ENCODE data around the gene HTR3C. TPM values are rescaled to one million over a fixed set of nuclear protein-coding genes. Genes with fewer than 3 reads are reported as not detected.

Gene HTR3C
- not detected in 2 replicates for total RNA-seq

DNA sequence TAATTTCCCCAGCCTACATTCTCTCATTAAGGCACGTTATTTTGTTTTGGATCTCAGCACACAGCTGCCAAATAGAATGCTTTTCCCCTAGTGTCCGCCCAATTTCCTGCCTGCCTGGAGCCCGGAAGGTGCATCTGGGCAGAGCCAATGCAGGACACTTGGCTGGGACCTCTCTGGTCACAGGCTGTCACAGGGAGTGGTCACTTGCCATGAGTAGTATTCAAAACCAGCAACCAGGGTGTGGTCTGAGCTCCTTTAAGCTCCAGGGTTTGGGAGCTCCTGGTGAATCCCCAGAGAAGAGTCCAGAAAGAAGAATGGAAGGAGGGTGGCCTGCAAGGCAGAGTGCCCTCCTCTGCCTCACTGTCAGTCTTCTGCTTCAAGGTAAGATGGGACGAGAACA is at the start of gene HTR3C:
TSS of gene HTR3C (plus strand) at position 281 of the 400 bp plus-strand sequence. CDS start at position 315, 34 bp downstream.

DNA sequence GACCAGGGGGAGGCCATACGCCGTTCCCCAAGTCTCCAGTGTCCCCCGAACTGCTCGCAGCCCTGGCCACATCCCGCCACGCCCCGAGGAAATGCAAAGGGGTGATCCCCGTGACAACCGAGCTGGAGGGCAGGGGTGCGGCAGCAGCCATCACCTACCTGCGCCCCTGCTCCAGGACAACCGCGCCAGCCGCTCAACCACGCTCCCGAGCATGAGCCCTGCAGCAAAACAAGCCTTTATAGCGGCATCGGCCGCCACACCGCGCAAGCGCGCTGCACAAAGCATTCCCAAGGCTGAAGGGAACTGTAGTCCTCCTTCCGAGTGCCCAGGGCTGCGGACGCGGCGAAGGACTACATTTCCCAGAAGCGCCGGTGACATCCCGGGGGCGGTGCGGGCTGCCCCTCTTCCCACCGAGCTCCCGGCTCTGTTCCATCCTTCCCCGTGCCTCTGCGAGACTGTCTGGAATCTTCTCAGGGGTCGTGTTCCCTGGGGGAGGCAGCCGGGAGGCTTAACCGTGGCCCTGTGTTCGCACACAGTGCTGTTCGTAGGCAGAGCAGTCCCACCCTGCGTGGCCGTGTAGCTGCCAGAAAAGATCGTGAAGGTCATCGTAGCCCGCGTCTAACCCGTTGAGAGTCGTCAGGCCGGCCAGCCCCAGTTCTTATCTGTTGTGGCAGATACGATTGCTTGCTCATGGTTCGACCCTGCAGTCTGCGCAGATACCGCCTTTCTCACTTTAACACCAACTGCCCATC is 35.0 kb upstream of the HTR3C start, which contains the start of gene ABCC5:
TSS of gene ABCC5 (minus strand) at position 213 of the 752 bp plus-strand sequence. CDS start 3,492 bp downstream, outside the sequence.

GRCh38 chr3:184031187-184031792 is 21.6 kb upstream of the HTR3C start, which contains the start of gene HTR3D:
Gene HTR3D, plus strand, starts transcription at chr3:184031742. Its CDS starts 0 bp downstream, at chr3:184031742.

GRCh38 chr3:184096811-184097383 is 44.0 kb downstream of the HTR3C start, which contains the start of gene HTR3E:
Gene HTR3E, plus strand, starts transcription at chr3:184097064. Its CDS starts 466 bp downstream, at chr3:184097530.

Other genes with a start within 250 kb of the HTR3C start
- under 0.01 and 4.5 TPM in 2 replicates for gene MAP6D1, start 227.5 kb upstream of the HTR3C start, total RNA-seq
- gene PARL, start 168.2 kb upstream of the HTR3C start, total RNA-seq: 28.7 and 39.0 TPM in 2 replicates
- gene ABCC5, start 35.2 kb upstream of the HTR3C start, total RNA-seq: 9.4 and 12.1 TPM in 2 replicates
- not detected in 2 replicates for gene HTR3D, start 21.3 kb upstream of the HTR3C start, total RNA-seq
- not detected in 2 replicates for gene HTR3E, start 44.0 kb downstream of the HTR3C start, total RNA-seq
- 18.6 and 22.2 TPM in 2 replicates for gene EIF2B5, start 82.3 kb downstream of the HTR3C start, total RNA-seq
- gene DVL3, start 102.3 kb downstream of the HTR3C start, total RNA-seq: 30.7 and 34.8 TPM in 2 replicates
- gene AP2M1, start 121.8 kb downstream of the HTR3C start, total RNA-seq: 371 and 429 TPM in 2 replicates
- gene ABCF3, start 133.2 kb downstream of the HTR3C start, total RNA-seq: 51.1 and 56.2 TPM in 2 replicates
- gene VWA5B2, start 176.5 kb downstream of the HTR3C start, total RNA-seq: not detected in 2 replicates
- 46.8 and 89.0 TPM in 2 replicates for gene ALG3, start 195.9 kb downstream of the HTR3C start, total RNA-seq
- gene EEF1AKMT4, start 196.6 kb downstream of the HTR3C start, total RNA-seq: 3.6 and 5.2 TPM in 2 replicates
- gene CAMK2N2, start 208.5 kb downstream of the HTR3C start, total RNA-seq: 0.65 TPM in 1 of 2 replicates, not detected in the other
- not detected in 2 replicates for gene ECE2, start 223.0 kb downstream of the HTR3C start, total RNA-seq
- 240 and 344 TPM in 2 replicates for gene PSMD2, start 246.2 kb downstream of the HTR3C start, total RNA-seq